ENCODE results near the gene RPUSD4.

DNA sequence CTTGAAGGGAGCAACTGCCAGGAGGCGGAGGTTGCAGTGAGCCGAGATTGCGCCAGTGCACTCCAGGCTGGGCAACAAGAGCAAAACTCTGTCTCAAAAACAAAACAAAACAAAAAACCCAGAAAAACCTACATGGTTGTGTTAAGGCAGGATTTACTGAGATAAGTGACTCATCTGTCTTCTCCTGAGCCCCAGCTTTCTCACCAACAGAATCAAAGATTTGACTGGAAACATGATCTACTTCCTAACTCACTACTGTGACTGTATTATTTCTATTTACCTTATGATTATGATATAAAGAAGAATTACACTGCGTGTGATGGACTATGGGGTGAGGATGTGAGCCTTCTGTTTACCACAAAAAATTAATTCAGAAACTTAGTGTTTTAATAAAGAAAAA, 21.9 kb upstream of the RPUSD4 start:
- no peak for TF ChIP-seq MYC (IDR thresholded peaks at IDR 0.05; ENCODE audit: low read depth, low read length)
- no peak for TF ChIP-seq MYC (CRISPR knock-in tag; IDR thresholded peaks at IDR 0.05; ENCODE audit: borderline replicate concordance, low read depth)
- no peak for TF ChIP-seq FOXJ3 (CRISPR knock-in tag; IDR thresholded peaks at IDR 0.05)
- no peak for TF ChIP-seq ATF7 (IDR thresholded peaks at IDR 0.05)
- TF ChIP-seq CTCF (IDR thresholded peaks at IDR 0.05 in 2 of 3, conservative IDR thresholded peaks at IDR 0.05 in 1 of 3; ENCODE audit: insufficient read depth in 2 of 3, low read depth in 1 of 3, low read length in 3 of 3) = no peak
- no peak for TF ChIP-seq HCFC1 (IDR thresholded peaks at IDR 0.05; ENCODE audit: low read depth, low read length)
- no peak for TF ChIP-seq ETV1 (tag; conservative IDR thresholded peaks at IDR 0.05; ENCODE audit: low read depth)
- TF ChIP-seq MIER1 (IDR thresholded peaks at IDR 0.05; ENCODE audit: low read depth) = no peak

Data from K562 (cell line).